Kidney glomerular epithelial cell (primary cell): ENCODE data around the gene ARMC6.
"Not testable (repeated sequence)": the region's sequence is repeated elsewhere in the genome, so short reads cannot be mapped to it uniquely, and the experiment has no call there.

Experiments
- DNase-seq: peaks from one replicate; lab custom pipeline; 2025; lab: John Stamatoyannopoulos, UW

ARMC6 gene

GRCh38 chr19:19023376-19023775 is 10.0 kb upstream of the ARMC6 start:
- DNase-seq = not testable (repeated sequence)

DNA sequence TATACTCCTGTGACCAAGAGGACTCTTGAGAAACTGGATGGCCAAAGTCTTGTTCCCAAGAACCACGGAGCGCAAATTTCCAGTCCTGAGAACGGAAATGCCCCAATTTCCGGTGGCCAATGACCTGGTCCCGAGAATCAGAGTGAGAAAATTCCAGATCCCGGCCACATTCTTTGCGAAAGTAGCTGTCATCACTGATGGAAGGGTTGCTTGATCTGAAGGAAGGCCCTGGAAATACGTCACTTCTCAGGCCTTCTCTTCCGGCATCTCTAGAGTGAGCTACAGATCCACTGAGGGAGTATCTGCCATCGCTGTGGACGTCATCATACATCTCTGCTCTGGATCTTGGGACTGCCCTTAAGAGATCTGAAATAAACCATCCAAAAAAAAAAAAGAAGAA is 7.5 kb upstream of the ARMC6 start:
- no peak for DNase-seq

DNA sequence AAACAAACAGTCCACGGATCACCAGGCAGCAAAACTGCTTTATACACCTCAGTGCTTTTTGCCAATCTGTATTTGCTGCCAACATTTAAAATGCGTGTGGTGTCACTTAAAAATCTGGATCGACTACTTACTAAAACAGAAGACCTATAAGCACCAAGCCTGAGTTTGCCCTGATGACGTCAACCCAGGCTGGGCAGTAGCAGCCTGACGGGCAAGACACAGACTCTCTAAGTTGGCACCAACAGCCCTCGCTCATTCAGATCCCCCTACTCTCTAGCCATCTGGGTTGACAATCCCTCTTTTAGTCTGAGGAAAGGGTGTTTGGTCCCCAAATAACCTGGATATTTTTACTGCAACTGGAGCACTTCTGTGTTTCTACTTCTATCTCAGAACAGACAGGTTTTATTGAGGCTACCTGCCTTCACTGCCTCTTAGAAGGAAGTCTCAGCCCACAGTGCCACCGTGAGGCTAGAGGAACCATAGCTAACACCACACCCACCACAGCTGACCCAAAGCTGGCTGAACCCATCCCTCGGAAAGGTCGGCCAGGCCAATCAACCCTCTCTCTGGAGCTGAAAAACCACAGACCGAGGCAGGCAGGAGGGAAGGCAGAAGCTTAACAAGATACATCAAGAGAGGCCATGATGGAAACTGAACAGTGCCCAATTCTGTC is 7.0 kb upstream of the ARMC6 start:
- no peak for DNase-seq

- DNase-seq = no peak
These were observed 6.2 kb upstream of the ARMC6 start for GRCh38 chr19:19027228-19027627.

DNA sequence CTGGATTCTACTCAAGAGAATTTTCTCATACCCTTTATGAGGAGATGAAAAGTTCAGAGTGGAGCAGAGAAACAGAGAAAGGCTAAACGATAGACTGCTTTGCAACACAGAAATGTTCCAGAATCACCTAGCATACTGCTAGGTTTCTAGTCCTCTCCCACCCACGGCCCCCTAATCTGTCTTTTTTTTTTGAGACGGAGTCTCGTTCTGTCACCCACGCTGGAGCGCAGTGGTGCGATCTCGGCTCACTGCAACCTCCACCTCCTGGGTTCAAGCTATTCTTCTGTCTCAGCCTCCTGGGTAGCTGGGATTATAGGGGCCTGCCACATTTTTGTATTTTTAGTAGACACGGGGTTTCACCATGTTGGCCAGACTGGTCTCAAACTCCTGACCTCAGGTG is 4.9 kb upstream of the ARMC6 start:
- DNase-seq = no peak

DNA sequence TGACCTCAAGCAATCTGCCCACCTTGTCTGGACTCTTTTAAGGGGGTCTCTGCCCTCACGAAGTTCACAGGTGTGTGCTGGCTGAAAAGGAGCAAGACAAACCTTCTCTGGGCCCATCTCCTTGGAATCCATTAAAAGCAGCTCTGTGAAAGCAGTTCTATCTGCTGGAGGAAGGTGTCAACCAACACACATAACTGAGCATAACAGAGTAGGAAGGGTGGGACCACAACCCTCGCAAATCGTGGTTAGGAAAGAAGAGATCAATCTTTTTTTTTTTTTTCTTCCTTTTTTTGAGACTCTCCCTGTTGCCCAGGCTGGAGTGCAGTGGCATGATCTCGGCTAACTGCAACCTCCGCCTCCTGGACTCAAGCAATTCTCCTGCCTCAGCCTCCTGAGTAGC is 1.5 kb upstream of the ARMC6 start:
- DNase-seq = no peak

DNA sequence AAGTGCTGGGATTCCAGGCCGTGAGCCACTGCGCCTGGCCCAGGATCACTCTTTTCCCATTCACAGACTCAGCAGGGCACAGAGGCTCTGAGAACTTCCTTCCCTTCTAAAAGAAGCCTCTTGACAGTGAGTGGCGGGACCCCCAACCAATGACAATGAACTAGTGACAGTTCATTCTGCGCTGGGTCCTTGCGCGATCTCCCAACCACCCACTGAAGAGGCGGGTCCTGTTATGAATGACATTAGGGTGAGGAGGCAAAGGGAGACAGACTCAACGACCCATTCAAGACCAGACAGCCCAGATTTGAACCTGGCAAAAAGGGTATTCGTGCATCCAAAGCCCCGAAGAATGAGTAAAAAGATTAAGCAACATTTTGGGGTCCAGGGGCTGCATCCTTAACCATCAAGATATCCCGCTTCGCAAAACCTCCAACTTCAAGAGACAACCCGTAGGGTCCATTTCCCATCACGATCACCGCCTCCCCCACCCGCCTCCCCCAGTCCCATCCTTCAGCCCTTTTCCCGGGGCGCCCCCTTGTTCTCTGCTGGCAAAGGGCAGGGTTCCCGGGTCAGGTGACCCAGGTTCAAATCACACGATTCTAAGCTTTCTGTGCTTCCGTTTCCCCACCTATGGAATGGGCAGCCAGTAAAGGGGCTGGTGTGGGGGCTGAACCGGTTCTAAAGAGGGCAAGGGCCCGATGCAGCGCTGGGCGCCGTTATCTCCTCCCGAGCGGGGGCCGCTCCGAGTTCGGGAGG is 805 bp upstream of the ARMC6 start:
- DNase-seq = peak; percentile 70

DNA sequence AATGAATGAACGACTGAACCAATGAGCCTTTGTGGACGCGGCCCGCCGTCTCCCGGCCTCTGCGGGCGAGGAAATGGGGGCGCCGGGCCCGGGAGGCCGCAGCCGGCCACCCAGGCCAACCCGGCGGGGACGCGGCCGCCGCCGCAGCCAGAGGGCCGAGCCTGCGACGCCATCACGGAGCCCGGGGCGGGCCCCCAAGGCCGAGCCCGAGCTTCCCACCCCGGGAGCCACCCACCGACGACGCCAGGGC is 302 bp upstream of the ARMC6 start:
- DNase-seq = no peak

- DNase-seq = peak; percentile 17
These were observed 811 bp downstream of the ARMC6 start for GRCh38 chr19:19034204-19034624.

- DNase-seq = no peak
These were observed 6.5 kb downstream of the ARMC6 start for GRCh38 chr19:19039901-19040300.

- DNase-seq = no peak
These were observed 7.0 kb downstream of the ARMC6 start for GRCh38 chr19:19040417-19040816.

- DNase-seq = no peak
These were observed 9.4 kb downstream of the ARMC6 start for GRCh38 chr19:19042732-19043280.

- no peak for DNase-seq
These were observed 10.1 kb downstream of the ARMC6 start for GRCh38 chr19:19043481-19043880.

GRCh38 chr19:19043881-19044280 is 10.5 kb downstream of the ARMC6 start:
- no peak for DNase-seq

DNA sequence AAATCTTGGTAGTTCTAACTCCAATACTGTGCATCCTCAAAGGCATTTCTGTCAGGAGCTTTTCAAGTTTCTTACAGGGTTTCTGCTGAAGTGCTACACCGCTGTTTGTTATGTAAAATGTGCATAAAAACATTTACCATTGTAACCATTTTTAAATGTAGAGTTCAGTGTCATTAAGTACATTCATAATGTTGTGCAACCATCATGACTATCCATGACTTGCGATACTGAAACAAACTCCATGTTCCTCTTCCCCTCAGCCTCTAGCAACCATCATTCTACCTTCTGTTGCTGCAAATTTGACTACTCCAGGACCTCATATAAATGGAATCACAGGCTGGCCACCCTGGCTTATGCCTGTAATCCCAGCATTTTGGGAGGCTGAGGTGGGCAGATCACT is 16.0 kb downstream of the ARMC6 start:
- DNase-seq = no peak

DNA sequence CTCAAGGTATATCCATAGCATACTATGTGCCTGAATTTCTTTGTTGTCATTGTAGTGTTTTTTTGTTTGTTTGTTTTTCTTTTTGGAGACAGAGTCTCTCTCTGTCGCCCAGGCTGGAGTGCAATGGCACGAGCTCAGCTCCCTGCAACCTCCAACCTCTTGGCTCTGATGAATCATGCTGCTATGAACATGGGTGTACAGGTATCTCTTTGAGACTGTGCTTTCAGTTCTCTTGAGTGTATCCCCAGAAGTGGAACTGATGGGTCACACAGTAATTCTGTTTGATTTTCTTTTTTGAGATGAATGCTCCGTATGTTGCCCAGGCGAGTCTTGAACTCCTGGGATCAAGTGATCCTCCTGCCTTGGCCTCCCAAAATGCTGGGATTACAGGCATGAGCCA is 16.7 kb downstream of the ARMC6 start:
- no peak for DNase-seq

DNA sequence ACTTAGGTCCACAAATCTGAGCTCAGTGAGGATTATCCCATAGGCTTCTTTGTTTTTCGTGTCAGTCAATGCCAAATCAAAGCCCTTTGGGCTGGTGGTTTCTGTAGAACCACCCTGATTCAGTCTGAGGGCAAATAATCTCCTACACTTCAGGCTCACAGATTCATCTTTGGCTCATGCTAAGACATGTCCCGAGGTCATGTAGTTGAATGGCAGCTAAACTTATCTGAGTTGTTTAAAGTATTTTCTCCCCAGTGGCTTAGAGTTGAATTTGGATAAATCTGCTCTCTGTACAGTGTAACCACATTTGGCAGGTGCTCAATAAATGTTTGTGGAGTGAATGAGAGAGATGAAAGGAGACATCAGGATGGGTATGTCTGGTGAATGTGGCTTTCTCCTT is 17.3 kb downstream of the ARMC6 start:
- DNase-seq = no peak

DNA sequence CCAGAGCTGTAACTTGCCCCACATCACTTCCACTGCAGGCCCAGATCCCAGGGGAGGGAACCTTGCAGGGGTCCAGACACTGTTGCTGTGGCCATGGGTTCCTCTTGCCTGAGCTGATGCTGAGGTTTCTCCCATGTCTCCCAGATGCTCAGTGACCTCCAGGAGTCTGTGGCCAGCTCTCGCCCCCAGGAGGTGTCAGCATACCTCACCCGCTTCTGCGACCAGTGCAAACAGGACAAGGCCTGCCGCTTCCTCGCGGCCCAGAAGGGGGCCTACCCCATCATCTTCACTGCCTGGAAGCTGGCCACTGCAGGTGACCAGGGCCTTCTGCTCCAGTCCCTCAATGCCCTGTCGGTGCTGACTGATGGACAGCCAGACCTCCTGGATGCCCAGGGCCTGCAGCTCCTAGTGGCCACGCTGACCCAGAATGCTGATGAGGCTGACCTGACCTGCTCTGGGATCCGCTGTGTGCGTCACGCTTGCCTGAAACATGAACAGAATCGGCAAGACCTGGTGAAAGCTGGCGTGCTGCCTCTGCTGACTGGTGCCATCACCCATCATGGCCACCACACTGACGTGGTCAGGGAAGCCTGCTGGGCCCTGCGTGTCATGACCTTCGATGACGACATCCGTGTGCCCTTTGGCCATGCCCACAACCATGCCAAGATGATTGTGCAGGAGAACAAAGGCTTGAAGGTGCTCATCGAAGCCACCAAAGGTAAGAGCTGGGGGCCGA is 18.2 kb downstream of the ARMC6 start:
- no peak for DNase-seq

- no peak for DNase-seq
These were observed 19.5 kb downstream of the ARMC6 start for GRCh38 chr19:19052921-19053320.

DNA sequence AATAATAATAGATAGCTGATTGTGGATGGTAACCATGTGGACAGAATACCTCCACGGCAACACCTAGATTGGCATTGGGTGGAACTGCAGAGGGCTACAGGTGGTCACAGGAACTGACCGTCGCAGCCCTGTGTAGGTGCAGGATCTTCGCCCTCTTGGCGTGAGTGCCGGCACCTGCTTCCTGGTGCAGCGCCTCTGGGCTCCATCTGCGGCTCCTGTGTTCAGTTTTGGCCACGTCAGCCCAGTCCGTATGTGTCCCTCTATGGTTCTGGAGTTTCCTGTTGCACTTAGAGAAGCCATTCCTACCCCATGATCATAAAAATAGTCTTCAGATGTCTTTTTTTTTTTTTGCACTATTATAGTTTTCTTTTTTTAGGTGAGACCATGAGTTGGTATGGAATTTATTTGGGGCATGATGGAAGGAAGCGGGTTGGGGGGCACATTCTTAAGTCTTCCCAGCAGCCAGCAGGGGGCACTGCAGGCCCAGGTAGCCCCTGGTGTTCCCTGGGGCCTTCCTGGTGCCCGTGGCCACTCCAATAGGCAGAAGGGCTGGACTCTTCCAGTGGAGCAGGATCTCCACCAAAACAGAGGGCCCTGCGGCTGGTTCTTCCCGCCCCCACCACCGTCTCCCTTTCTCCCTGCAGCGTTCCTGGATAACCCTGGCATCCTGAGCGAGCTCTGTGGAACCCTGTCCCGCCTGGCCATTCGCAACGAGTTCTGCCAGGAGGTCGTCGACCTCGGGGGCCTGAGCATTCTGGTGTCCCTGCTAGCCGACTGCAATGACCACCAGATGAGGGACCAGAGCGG is 20.3 kb downstream of the ARMC6 start:
- DNase-seq = peak; percentile 7

DNA sequence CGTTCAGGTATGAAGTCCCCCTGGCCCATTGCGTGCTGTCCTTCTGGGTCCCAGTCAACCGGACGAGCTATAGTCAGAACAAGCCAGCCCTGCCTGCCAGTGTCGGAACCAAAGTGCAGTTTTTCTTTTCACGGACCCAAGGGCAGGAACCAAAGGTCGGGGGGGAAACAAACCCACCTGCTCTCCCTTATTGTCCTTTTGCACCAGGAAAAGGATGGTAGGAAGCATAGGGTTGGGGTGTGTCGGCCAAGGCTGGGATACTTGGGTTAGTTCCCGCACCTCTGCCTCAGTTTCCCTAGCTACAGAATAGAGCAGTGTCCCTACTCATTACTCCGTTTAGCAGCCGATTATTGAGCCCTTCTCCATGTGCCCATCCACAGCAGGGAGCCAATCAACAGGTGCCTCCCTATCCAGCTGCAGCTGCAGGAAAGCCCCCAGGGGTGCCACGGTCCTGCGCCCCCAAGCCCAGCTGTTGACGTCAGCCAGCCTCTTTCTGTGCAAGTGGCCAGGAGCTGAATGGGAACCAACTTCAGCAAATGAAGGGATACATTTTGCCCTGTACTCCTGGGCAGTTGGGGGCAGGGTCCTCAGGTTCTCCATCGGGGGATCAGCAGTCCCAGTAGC is 21.0 kb downstream of the ARMC6 start:
- no peak for DNase-seq

DNA sequence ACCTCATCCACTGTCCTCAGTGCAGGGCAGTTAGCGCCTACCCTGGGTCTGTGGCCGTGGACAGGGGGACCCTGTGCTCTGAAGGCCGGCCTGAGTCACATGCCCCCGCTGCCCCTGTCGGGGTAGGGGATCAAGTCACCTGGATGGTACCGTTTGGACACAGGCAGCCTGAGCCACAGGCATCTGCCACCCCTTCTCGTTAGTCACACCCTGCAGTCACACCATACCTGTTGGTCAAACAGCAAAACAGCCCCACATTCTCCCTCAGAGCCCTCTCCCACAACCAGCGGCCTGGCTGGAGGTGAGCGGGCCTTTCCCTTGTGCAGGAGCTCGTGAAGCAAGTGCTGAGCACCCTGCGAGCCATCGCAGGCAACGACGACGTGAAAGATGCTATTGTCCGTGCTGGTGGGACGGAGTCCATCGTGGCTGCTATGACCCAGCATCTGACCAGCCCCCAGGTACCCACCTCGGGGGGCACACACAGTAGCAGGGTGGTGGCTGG is 21.6 kb downstream of the ARMC6 start:
- no peak for DNase-seq
